Peyer's patch (tissue), 4 donors: Measurements from ENCODE around the gene CREM.

Source experiments
- POLR2A ChIP-seq, 2 donors: fragments of 450-650 bp; IDR thresholded peaks; one replicate each; pipeline ENCODE4 v1.5.1; 2017; ENCODE audit warnings: antibody characterized with exemption in 2 of 2, mild to moderate bottlenecking in 2 of 2, moderate library complexity in 2 of 2
- TF ChIP-seq, protein P1 (sequence below), 6 experiments: fragments of 450-650 bp in 4 of 6; fragments of 200-600 bp in 2 of 6; sonication (generic) in 1 of 6; IDR thresholded peaks; one replicate each; pipeline ENCODE4 v1.5.1; 2017 to 2019; ENCODE audit warnings: antibody characterized with exemption in 6 of 6, mild to moderate bottlenecking in 3 of 6, moderate library complexity in 1 of 6

DNA sequence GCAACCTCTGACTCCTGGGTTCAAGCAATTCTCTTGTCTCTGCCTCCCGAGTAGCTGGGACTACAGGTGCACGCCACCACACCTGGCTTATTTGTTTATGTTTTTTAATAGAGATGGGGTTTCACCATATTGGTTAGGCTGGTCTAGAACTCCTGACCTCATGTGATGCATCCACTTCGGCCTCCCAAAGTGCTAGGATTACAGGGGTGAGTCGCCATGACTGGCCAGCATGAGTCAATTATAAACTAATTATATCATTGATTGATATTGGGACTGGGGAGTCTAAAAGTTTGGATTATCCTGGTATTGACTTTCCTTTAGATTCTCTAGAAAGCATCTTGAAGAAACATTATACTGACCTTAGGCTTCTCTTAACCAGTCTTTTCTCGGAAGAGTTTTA, 135.8 kb downstream of the CREM start:
- TF ChIP-seq, protein P1, sequence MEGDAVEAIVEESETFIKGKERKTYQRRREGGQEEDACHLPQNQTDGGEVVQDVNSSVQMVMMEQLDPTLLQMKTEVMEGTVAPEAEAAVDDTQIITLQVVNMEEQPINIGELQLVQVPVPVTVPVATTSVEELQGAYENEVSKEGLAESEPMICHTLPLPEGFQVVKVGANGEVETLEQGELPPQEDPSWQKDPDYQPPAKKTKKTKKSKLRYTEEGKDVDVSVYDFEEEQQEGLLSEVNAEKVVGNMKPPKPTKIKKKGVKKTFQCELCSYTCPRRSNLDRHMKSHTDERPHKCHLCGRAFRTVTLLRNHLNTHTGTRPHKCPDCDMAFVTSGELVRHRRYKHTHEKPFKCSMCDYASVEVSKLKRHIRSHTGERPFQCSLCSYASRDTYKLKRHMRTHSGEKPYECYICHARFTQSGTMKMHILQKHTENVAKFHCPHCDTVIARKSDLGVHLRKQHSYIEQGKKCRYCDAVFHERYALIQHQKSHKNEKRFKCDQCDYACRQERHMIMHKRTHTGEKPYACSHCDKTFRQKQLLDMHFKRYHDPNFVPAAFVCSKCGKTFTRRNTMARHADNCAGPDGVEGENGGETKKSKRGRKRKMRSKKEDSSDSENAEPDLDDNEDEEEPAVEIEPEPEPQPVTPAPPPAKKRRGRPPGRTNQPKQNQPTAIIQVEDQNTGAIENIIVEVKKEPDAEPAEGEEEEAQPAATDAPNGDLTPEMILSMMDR (IDR thresholded peaks at IDR 0.05) = no peak
- no peak for TF ChIP-seq POLR2A (IDR thresholded peaks at IDR 0.05)
